Thyroid gland (tissue), 4 donors: ENCODE results near the gene PAXX.

Experiments used
- CTCF ChIP-seq, 6 experiments: fragments of 200-600 bp in 3 of 6; fragments of 450-650 bp in 3 of 6; sonication (generic) in 3 of 6; IDR thresholded peaks; one replicate each; pipeline ENCODE4 v1.5.1; 2016 to 2019; ENCODE audit warnings: antibody characterized with exemption in 6 of 6, mild to moderate bottlenecking in 2 of 6, inconsistent platforms in 1 of 6, moderate library complexity in 1 of 6
- POLR2A ChIP-seq, 2 donors: fragments of 450-650 bp; IDR thresholded peaks; one replicate each; pipeline ENCODE4 v1.6.1; 2017; ENCODE audit warnings: antibody characterized with exemption in 2 of 2, mild to moderate bottlenecking in 2 of 2, moderate library complexity in 1 of 2

GRCh38 chr9:137016436-137016835 is 24.2 kb downstream of the PAXX start:
- no peak for TF ChIP-seq CTCF (IDR thresholded peaks at IDR 0.05)
- TF ChIP-seq POLR2A (IDR thresholded peaks at IDR 0.05) = no peak
